SKM-1 treated with dmso at 0.1 percent for 144 hours (cell line): ENCODE data around the gene SRPK2.

Experiments
- DNase-seq: peaks from one replicate; lab custom pipeline; 2025; ENCODE audit not compliant: unreplicated experiment; lab: John Stamatoyannopoulos, UW

Gene SRPK2

GRCh38 chr7:105106473-105106872 is 282.2 kb downstream of the SRPK2 start:
- DNase-seq, result no peak

GRCh38 chr7:105105579-105105978 is 283.1 kb downstream of the SRPK2 start:
- DNase-seq, result no peak

- DNase-seq, result no peak
Observed at GRCh38 chr7:105102557-105103352, 286.0 kb downstream of the SRPK2 start.

GRCh38 chr7:105101864-105102263 is 286.9 kb downstream of the SRPK2 start:
- no peak for DNase-seq

- no peak for DNase-seq
Observed at GRCh38 chr7:105098863-105099515, 289.7 kb downstream of the SRPK2 start.

- DNase-seq, result no peak
Observed at GRCh38 chr7:105097619-105098018, 291.1 kb downstream of the SRPK2 start.

GRCh38 chr7:105096306-105096705 is 292.4 kb downstream of the SRPK2 start:
- DNase-seq, result no peak

- DNase-seq, result no peak
Observed at GRCh38 chr7:105094966-105095365, 293.8 kb downstream of the SRPK2 start.

GRCh38 chr7:105088456-105088855 is 300.3 kb downstream of the SRPK2 start:
- DNase-seq, result no peak

GRCh38 chr7:105087981-105088380 is 300.7 kb downstream of the SRPK2 start:
- DNase-seq, result no peak

GRCh38 chr7:105086850-105087249 is 301.9 kb downstream of the SRPK2 start:
- DNase-seq, result no peak

- no peak for DNase-seq
Observed at GRCh38 chr7:105084581-105084980, 304.1 kb downstream of the SRPK2 start.

- no peak for DNase-seq
Observed at GRCh38 chr7:105079348-105079747, 309.4 kb downstream of the SRPK2 start.

GRCh38 chr7:105073143-105073542 is 315.6 kb downstream of the SRPK2 start:
- DNase-seq, result no peak

- no peak for DNase-seq
Observed at GRCh38 chr7:105068886-105069285, 319.8 kb downstream of the SRPK2 start.

- no peak for DNase-seq
Observed at GRCh38 chr7:105067691-105068090, 321.0 kb downstream of the SRPK2 start.
